Measurements from ENCODE around the gene PCNX2. TPM values are rescaled to one million over a fixed set of nuclear protein-coding genes. Genes with fewer than 3 reads are reported as not detected.

The PCNX2 gene
- total and polyA plus RNA-seq, 9 donors: 5.7 to 26.0 (median 18.9) TPM

DNA sequence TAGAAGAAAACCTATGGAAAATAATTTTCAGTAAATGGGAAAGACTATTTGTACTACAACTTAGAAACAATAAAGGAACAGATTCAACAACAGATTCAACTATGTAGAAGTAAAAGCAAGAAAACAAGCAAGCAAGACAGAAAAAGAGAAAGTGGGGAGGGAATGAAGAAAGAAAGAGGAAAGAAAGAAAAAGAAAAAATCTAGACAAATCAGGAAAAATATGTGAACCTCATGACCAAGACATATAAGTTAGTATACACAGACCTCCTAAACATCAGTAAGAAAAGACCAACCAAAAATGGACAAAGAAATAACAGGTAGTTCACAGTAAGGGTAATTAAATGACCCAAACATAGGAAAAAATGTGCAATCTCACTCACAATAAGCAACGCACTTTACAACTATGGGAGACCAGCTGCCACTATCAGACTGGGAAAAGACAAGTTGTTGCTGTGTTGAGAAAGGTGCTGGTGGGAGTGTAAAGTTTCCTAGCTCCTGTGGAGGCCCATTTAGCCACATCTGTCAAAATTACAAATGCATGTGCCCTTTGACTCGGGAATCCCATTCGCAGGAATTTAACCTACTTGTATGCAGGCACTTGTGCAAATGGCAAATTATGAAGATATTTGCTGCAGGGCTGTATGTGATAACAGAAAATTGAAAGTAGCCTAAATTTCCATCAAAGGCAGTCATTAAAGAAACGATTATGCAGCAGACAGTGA is 18.1 kb upstream of the PCNX2 start:
- DNase-seq: no peak
- Histone ChIP-seq H3K4me1 (ENCODE audit: insufficient read depth) (no peaks in the 10 kb centered on the region), H3K36me3 (no peaks in the 10 kb centered on the region), H3K4me3 (no peak overlapping the region), H3K9me3 (no peaks in the 10 kb centered on the region), H3K27ac (no peak overlapping the region), H3K27me3 (no peaks in the 10 kb centered on the region)
- WGBS, 3 donors: 54 to 55% (median 55%) methylated on average over 4 of the region's 4 CpGs
- intact Hi-C loops (cut with DNase I): no loop called here
- TF ChIP-seq EP300 (IDR thresholded peaks at IDR 0.05) (no peak), CTCF (IDR thresholded peaks at IDR 0.05) (no peak), POLR2A (IDR thresholded peaks at IDR 0.05) (no peak)

DNA sequence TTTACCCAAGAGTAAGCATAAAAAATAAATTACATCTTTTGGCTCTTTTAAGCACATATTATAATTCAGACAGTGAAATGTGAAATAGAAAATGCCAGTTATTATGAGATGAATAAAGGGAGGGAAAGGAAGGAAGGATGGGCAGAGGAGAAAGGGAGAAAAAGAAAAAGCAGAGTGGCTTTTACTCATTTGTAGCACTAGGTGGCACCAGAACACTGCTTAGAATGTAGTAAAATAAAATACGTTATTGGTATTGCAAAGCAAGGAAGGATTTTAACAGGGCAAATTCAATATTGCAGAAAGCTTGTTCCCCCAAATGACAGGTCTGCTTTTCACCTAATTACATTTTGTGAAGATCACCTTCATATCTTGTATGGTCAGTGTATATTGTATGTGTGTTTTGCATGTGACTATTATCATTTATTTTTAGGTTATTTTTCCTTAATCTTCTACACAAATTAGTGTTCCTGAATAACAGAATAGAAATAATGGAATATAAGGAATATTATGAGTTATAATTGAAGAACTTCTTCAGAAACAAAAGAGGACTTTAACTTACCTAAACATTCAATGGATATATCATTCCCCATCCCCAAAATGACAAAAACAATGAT is 9.1 kb upstream of the PCNX2 start:
- TF ChIP-seq CTCF (IDR thresholded peaks at IDR 0.05): peak in 2 of 3 donors; percentile 39 to 52
- TF ChIP-seq EP300 (IDR thresholded peaks at IDR 0.05): no peak
- no peak for TF ChIP-seq POLR2A (IDR thresholded peaks at IDR 0.05)
- WGBS, 3 donors: 0 to 2% (median 0%) methylated on average over 1 of the region's 1 CpG
- no peaks in the 10 kb centered on the region for H3K4me1 ChIP-seq (ENCODE audit: insufficient read depth)
- no peaks in the 10 kb centered on the region for H3K27me3 ChIP-seq
- intact Hi-C loops (cut with DNase I): loop anchor here in 1 of 4 donors (10.0 kb wide), 1 partner anchor 490 kb away; no protein-coding TSS in a partner anchor
- DNase-seq: no peak
- no peaks in the 10 kb centered on the region for H3K36me3 ChIP-seq
- H3K27ac ChIP-seq: no peak overlapping the region
- H3K9me3 ChIP-seq: no peaks in the 10 kb centered on the region
- H3K4me3 ChIP-seq: no peak overlapping the region

DNA sequence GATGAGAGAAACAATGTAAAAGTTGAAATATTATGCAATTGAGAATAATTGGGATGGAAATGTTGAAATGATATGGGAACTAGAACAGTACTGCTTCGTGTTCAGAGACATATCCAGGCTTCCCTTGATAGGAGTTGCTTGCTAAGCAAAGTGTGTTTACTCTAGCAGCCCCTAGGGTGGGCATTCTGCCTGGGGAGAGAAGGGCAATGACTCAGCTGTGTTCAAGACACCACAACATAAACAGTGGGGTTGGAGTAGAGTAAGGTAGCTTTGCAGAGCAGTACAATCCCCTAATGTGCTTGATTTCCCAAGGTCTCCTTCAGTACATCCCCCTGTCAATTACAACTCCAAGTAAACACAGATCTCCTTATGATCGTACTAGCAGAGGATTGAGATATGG is 4.8 kb upstream of the PCNX2 start:
- 64 to 79% (median 72%) methylated on average over 2 of the region's 2 CpGs for WGBS, 3 donors
- intact Hi-C loops (cut with DNase I): loop anchor here in 1 of 4 donors (10.0 kb wide), 1 partner anchor 494 kb away; no protein-coding TSS in a partner anchor

GRCh38 chr1:233299450-233299849 is 3.9 kb upstream of the PCNX2 start:
- WGBS, 3 donors: 77 to 86% (median 84%) methylated on average over 5 of the region's 5 CpGs

More for the DNA sequence above, 4.8 kb upstream of the PCNX2 start:
- DNase-seq: no peak
- H3K4me3 ChIP-seq: no peak overlapping the region
- no peaks in the 10 kb centered on the region for H3K9me3 ChIP-seq
- no peak overlapping the region for H3K27ac ChIP-seq
- no peaks in the 10 kb centered on the region for H3K36me3 ChIP-seq
- H3K4me1 ChIP-seq (ENCODE audit: insufficient read depth): no peaks in the 10 kb centered on the region
- no peaks in the 10 kb centered on the region for H3K27me3 ChIP-seq
- TF ChIP-seq EP300 (IDR thresholded peaks at IDR 0.05): no peak
- no peak for TF ChIP-seq POLR2A (IDR thresholded peaks at IDR 0.05)
- TF ChIP-seq CTCF (IDR thresholded peaks at IDR 0.05): no peak

More at GRCh38 chr1:233299450-233299849, 3.9 kb upstream of the PCNX2 start:
- DNase-seq: no peak
- no peaks in the 10 kb centered on the region for H3K9me3 ChIP-seq
- H3K27ac ChIP-seq: no peak overlapping the region
- no peaks in the 10 kb centered on the region for H3K4me1 ChIP-seq (ENCODE audit: insufficient read depth)
- no peaks in the 10 kb centered on the region for H3K36me3 ChIP-seq
- H3K27me3 ChIP-seq: no peaks in the 10 kb centered on the region
- TF ChIP-seq POLR2A (IDR thresholded peaks at IDR 0.05) (no peak), EP300 (IDR thresholded peaks at IDR 0.05) (no peak), CTCF (IDR thresholded peaks at IDR 0.05) (no peak)
- H3K4me3 ChIP-seq: no peak overlapping the region
- intact Hi-C loops (cut with DNase I): no loop called here
